Spleen (tissue), 7 donors: ENCODE data around the gene SPTBN1.

Experiments
- CTCF ChIP-seq, 11 experiments: fragments of 200-600 bp in 7 of 11; fragments of 450-650 bp in 4 of 11; sonication (generic) in 4 of 11; IDR thresholded peaks in 8 of 11; conservative IDR thresholded peaks in 3 of 11; 1 replicate in 7 of 11; 2 replicates in 4 of 11; pipeline versions ENCODE4 v1.4.0 to v1.8.0; 2016 to 2021; ENCODE audit warnings: antibody characterized with exemption in 11 of 11, inconsistent platforms in 4 of 11, mild to moderate bottlenecking in 1 of 11
- POLR2A ChIP-seq, 3 donors: fragments of 450-650 bp; IDR thresholded peaks; one replicate each; pipeline ENCODE4 v1.5.1; 2017; ENCODE audit warnings: antibody characterized with exemption in 3 of 3, mild to moderate bottlenecking in 1 of 3
- POLR2AphosphoS5 ChIP-seq, 3 donors: sonication (generic); formaldehyde crosslinking; IDR thresholded peaks; one replicate each; pipeline ENCODE4 v1.5.1; 2017; ENCODE audit warnings: antibody characterized with exemption in 3 of 3
- donor health status: DM: no; HTN: no; CAD: no; lungs with moderate emphysema.
- donor health status: DM: no; HTN: no; CAD: no.
- donor health status: DM: no; HTN: no; CAD: no.

DNA sequence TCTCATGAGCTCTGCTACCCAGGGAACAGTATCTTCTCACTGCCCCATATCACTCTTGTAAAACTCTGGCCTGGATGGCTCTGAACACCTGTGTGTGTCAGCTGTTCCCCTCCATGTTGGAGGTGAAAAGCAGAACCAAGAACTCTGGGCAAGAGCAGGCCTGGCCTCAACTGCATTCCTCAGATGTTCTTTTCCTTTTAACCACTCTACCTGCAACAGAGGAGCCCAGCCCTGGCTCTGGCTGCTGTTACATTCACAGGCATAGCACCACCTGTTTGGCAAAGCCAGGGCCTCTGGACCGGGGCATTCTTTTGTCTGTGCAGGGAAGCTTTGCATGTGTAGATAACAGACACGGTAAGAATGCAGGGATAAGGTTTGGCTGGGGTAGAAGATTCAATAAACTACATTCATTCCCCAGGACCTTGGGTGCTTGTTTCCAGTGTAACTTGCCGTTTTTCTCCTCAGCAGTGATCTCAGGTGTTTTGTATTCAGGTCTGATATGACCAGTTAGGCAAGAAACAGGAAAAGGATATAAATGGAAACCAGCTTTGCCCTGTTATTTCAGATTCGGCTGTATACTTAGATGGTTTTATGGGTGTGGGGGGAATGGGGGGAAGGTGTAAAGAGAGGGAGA is 95.1 kb downstream of the SPTBN1 start:
- TF ChIP-seq CTCF (IDR thresholded peaks at IDR 0.05 in 8 of 11, conservative IDR thresholded peaks at IDR 0.05 in 3 of 11) (no peak), POLR2AphosphoS5 (IDR thresholded peaks at IDR 0.05) (no peak), POLR2A (IDR thresholded peaks at IDR 0.05) (no peak)
